T-cell (primary cell): ENCODE results near the gene GRID1. TPM values are rescaled to one million over a fixed set of nuclear protein-coding genes. Genes with fewer than 3 reads are reported as not detected.

ENCODE experiments used
- ATAC-seq, 4 experiments: fragments of 200-7000 bp in 3 of 4; fragments of 150-1000 bp in 1 of 4; cut with Tn5 transposase; replicated peaks in 1 of 4; 1 replicate in 3 of 4; 2 replicates in 1 of 4; pipeline ENCODE4 v1.10.0; 2021; ENCODE audit warnings: moderate library complexity in 3 of 4, mild to moderate bottlenecking in 2 of 4, moderate number of reproducible peaks in 1 of 4
- CTCF ChIA-PET, 2 donors: fragments of 300-600 bp; sonication (Branson Sonifier 250); formaldehyde crosslinking; loops; one replicate each; lab custom pipeline; 2022; ENCODE audit warnings: antibody characterized with exemption in 2 of 2; lab: Charles Lee
- POLR2A ChIA-PET, 2 donors: fragments of 300-600 bp; sonication (Branson Sonifier 250); formaldehyde crosslinking; loops; one replicate each; lab custom pipeline; 2022; ENCODE audit warnings: antibody characterized with exemption in 2 of 2; lab: Charles Lee
- DNase-seq, 35 experiments: peaks; one replicate each; pipeline versions ENCODE4 v3.0.0 to v3.0.0-alpha.2; 2013 to 2023
- H3K27ac ChIP-seq: one replicate; pipeline ENCODE4 v1.5.1; 2013; ENCODE audit warnings: low read length
- H3K27me3 ChIP-seq, 2 experiments: replicated peaks in 1 of 2; 1 replicate in 1 of 2; 2 replicates in 1 of 2; pipeline versions ENCODE4 v1.6.1 to v1.7.0; 2013; ENCODE audit warnings: low read length in 1 of 2, mixed read lengths in 1 of 2; ENCODE audit not compliant: control insufficient read depth in 2 of 2, insufficient read depth in 2 of 2; ENCODE audit errors: extremely low read depth in 1 of 2
- H3K36me3 ChIP-seq, 2 donors: 1 replicate in 1 of 2; 2 replicates in 1 of 2; pipeline versions ENCODE4 v1.6.1 to v1.7.0; 2013; ENCODE audit warnings: low read length in 1 of 2; ENCODE audit not compliant: control insufficient read depth in 2 of 2, insufficient read depth in 1 of 2; ENCODE audit errors: extremely low read depth in 1 of 2
- H3K4me1 ChIP-seq, 2 experiments: 1 replicate in 1 of 2; 2 replicates in 1 of 2; pipeline versions ENCODE4 v1.6.1 to v1.7.0; 2013; ENCODE audit warnings: low read length in 2 of 2, mixed read lengths in 1 of 2; ENCODE audit not compliant: insufficient read depth in 2 of 2, control insufficient read depth in 1 of 2; ENCODE audit errors: extremely low read depth in 1 of 2
- H3K4me3 ChIP-seq, 2 donors: 1 replicate in 1 of 2; 2 replicates in 1 of 2; pipeline versions ENCODE4 v1.5.1 to v1.7.0; 2013; ENCODE audit warnings: mild to moderate bottlenecking in 2 of 2, low read length in 1 of 2, moderate library complexity in 1 of 2; ENCODE audit not compliant: control insufficient read depth in 1 of 2; ENCODE audit errors: extremely low read depth in 1 of 2
- H3K9me3 ChIP-seq: 2 replicates; pipeline ENCODE4 v1.7.0; 2013
- H3K27ac Mint-ChIP-seq, 2 donors: one replicate each; pipeline ENCODE4 v1.8.0; 2020 to 2021; ENCODE audit warnings: mild to moderate bottlenecking in 2 of 2, mixed read lengths in 2 of 2
- H3K27me3 Mint-ChIP-seq, 2 donors: one replicate each; pipeline ENCODE4 v1.8.0; 2021 to 2022; ENCODE audit warnings: mixed read lengths in 2 of 2
- H3K36me3 Mint-ChIP-seq: one replicate; pipeline ENCODE4 v1.8.0; 2021; ENCODE audit warnings: mixed read lengths
- H3K4me1 Mint-ChIP-seq, 3 donors: one replicate each; pipeline ENCODE4 v1.8.0; 2020 to 2022; ENCODE audit warnings: mixed read lengths in 3 of 3, mild to moderate bottlenecking in 1 of 3
- H3K4me3 Mint-ChIP-seq, 3 donors: one replicate each; pipeline ENCODE4 v1.8.0; 2020 to 2022; ENCODE audit warnings: mild to moderate bottlenecking in 3 of 3, mixed read lengths in 3 of 3, moderate library complexity in 3 of 3
- H3K9me3 Mint-ChIP-seq, 3 donors: one replicate each; pipeline ENCODE4 v1.8.0; 2020 to 2022; ENCODE audit warnings: mixed read lengths in 3 of 3
- WGBS: methylation state at CpG from one replicate; pipeline ENCODE4 v1.1.5; 2013; ENCODE audit warnings: missing lambda C conversion rate; ENCODE audit not compliant: insufficient coverage; 5-methylcytosine and 5-hydroxymethylcytosine counted together
- total RNA-seq, 35 experiments: library from RNA in 6 of 35; stranded (reverse) in 6 of 35; fragments of 120-200 nt in 1 of 35; gene quantifications; one replicate each; pipeline versions ENCODE4 v1.2.1 to v1.2.4 and lab custom pipeline; 2013 to 2026

GRID1 gene
- total RNA-seq, 5 donors from 2014 or later (not counting 1 experiment from before 2014, with no cell fraction given) = 0.68 TPM; not detected in 4

GRCh38 chr10:85696893-85697292 is 669.7 kb downstream of the GRID1 start:
- H3K9me3 ChIP-seq = no peaks in the 10 kb centered on the region
- no peaks in the 10 kb centered on the region for H3K4me1 ChIP-seq
- CTCF ChIA-PET = no interaction called here
- no peaks in the 10 kb centered on the region for H3K4me1 Mint-ChIP-seq
- peaks cover 5 to 8% (median 6%) of the 10 kb centered on the region in 3 donors for H3K9me3 Mint-ChIP-seq
- H3K27ac ChIP-seq = no peak overlapping the region
- no peak overlapping the region for H3K4me3 Mint-ChIP-seq
- no peaks in the 10 kb centered on the region for H3K36me3 Mint-ChIP-seq
- no peak overlapping the region for H3K27ac Mint-ChIP-seq
- WGBS = no CpG with 5 or more reads among the region's 1 CpG
- peaks cover 0 to 3% of the 10 kb centered on the region in 2 experiments for H3K27me3 ChIP-seq
- ATAC-seq = no peak
- no peaks in the 10 kb centered on the region for H3K36me3 ChIP-seq
- POLR2A ChIA-PET = no interaction called here
- no peak for DNase-seq
- no peak overlapping the region for H3K4me3 ChIP-seq
- H3K27me3 Mint-ChIP-seq = peaks cover 23 to 35% of the 10 kb centered on the region in 2 donors

- Mint-ChIP-seq H3K27me3 (peaks cover 5 to 8% of the 10 kb centered on the region in 2 donors), H3K36me3 (no peaks in the 10 kb centered on the region), H3K4me1 (no peaks in the 10 kb centered on the region), H3K27ac (no peak overlapping the region), H3K9me3 (no peaks in the 10 kb centered on the region), H3K4me3 (no peak overlapping the region)
- DNase-seq (no peak), ATAC-seq (no peak)
- Histone ChIP-seq H3K9me3 (no peaks in the 10 kb centered on the region), H3K27me3 (peaks cover 0 to 2% of the 10 kb centered on the region in 2 experiments), H3K4me3 (no peak overlapping the region), H3K4me1 (no peaks in the 10 kb centered on the region), H3K36me3 (no peaks in the 10 kb centered on the region), H3K27ac (no peak overlapping the region)
- 100% methylated on average over 1 of the region's 1 CpG for WGBS
- ChIA-PET CTCF (interaction anchor here in 1 of 2 donors (0.7 kb wide), 1 partner anchor 59 kb away, joined by 3 read pairs; no protein-coding TSS in a partner anchor), POLR2A (no interaction called here)
Observed at GRCh38 chr10:85682621-85683020, 684.0 kb downstream of the GRID1 start.

GRCh38 chr10:85679710-85680109 is 686.9 kb downstream of the GRID1 start:
- ATAC-seq (no peak), DNase-seq (no peak)
- Histone ChIP-seq H3K27me3 (peaks cover 0 to 2% of the 10 kb centered on the region in 2 experiments), H3K4me3 (no peak overlapping the region), H3K4me1 (no peaks in the 10 kb centered on the region), H3K9me3 (no peaks in the 10 kb centered on the region), H3K36me3 (no peaks in the 10 kb centered on the region), H3K27ac (no peak overlapping the region)
- WGBS = 100% methylated on average over 1 of the region's 4 CpGs
- no peak overlapping the region for H3K4me3 Mint-ChIP-seq
- CTCF ChIA-PET = no interaction called here
- H3K27me3 Mint-ChIP-seq = peaks cover 6 to 14% of the 10 kb centered on the region in 2 donors
- no peaks in the 10 kb centered on the region for H3K9me3 Mint-ChIP-seq
- H3K27ac Mint-ChIP-seq = no peak overlapping the region
- no peaks in the 10 kb centered on the region for H3K36me3 Mint-ChIP-seq
- H3K4me1 Mint-ChIP-seq = no peaks in the 10 kb centered on the region
- POLR2A ChIA-PET = no interaction called here

DNA sequence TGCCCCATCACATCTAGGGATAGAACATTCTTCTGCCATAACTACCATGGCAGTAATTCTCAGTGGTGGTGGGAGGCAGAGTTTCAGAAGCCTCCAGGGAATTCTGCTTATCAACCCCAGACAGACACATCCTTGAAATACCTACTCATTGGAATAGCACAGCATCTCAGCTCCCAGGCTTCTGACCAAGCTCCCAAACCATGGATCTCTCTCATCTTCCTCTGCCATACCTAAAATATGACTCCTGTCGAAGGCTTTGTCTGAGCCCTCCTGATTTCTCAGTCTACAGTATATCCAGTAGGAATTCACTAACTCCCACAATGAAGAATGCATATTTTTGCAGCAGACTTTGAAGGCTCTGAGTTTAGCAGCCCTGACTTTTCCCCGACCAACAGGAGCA is 687.5 kb downstream of the GRID1 start:
- Mint-ChIP-seq H3K9me3 (no peaks in the 10 kb centered on the region), H3K4me1 (no peaks in the 10 kb centered on the region), H3K27me3 (peaks cover 6 to 14% of the 10 kb centered on the region in 2 donors), H3K4me3 (no peak overlapping the region), H3K27ac (no peak overlapping the region), H3K36me3 (no peaks in the 10 kb centered on the region)
- ATAC-seq = no peak
- Histone ChIP-seq H3K27me3 (peaks cover 0 to 2% of the 10 kb centered on the region in 2 experiments), H3K4me3 (no peak overlapping the region), H3K9me3 (no peaks in the 10 kb centered on the region), H3K27ac (no peak overlapping the region), H3K36me3 (no peaks in the 10 kb centered on the region), H3K4me1 (no peaks in the 10 kb centered on the region)
- CTCF ChIA-PET = no interaction called here
- POLR2A ChIA-PET = no interaction called here
- DNase-seq = no peak
- 100% methylated on average over 1 of the region's 2 CpGs for WGBS

DNA sequence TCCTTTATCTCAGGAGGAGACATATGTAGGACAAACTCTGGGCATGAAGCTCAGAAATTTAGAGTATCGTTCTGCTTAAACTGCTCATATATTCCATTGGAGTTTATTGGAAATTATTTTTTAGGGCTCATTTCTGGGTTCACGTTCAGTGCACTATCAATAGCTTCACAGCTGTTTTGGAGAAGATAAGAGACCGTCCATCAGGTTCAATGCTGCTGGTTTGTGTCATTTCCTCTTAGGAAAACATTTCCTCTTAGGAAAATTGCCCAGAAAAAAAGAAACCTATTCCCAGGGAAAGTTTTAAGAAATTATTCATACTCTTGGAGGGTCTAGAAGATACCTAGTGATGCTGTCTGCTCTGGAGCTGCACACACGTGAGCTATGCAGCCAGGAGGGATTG is 691.7 kb downstream of the GRID1 start:
- H3K36me3 ChIP-seq = no peaks in the 10 kb centered on the region
- H3K27ac Mint-ChIP-seq = no peak overlapping the region

DNA sequence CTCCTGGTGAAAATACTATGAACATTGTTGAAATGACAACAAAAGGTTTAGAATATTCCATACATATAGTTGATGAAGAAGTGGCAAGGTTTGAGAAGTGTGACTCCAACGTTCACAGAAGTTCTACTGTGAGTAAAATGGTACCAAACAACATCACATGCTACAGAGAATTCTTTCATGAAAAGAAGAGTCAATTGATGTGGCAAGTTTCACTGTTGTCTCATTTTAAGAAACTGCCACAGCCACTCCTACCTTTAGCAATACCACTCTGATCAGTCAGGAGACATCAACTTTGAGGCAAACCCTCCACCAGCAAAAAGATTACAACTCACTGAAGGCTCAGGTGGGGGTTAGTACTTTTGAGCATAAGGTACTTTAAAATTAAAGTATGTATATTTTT is 693.3 kb downstream of the GRID1 start:
- POLR2A ChIA-PET = no interaction called here
- no peaks in the 10 kb centered on the region for H3K36me3 Mint-ChIP-seq

More for the DNA sequence above, 691.7 kb downstream of the GRID1 start:
- no peaks in the 10 kb centered on the region for H3K36me3 Mint-ChIP-seq
- DNase-seq = no peak
- H3K9me3 ChIP-seq = no peaks in the 10 kb centered on the region
- POLR2A ChIA-PET = no interaction called here
- H3K4me1 ChIP-seq = no peaks in the 10 kb centered on the region
- no peak for ATAC-seq
- no peak overlapping the region for H3K4me3 ChIP-seq
- H3K27me3 Mint-ChIP-seq = peaks cover 2 to 11% of the 10 kb centered on the region in 2 donors
- H3K27me3 ChIP-seq = no peaks in the 10 kb centered on the region
- no peak overlapping the region for H3K27ac ChIP-seq
- H3K4me3 Mint-ChIP-seq = no peak overlapping the region
- H3K9me3 Mint-ChIP-seq = peaks cover 5 to 8% (median 7%) of the 10 kb centered on the region in 3 donors
- CTCF ChIA-PET = no interaction called here
- WGBS = 100% methylated on average over 1 of the region's 4 CpGs
- no peaks in the 10 kb centered on the region for H3K4me1 Mint-ChIP-seq

GRCh38 chr10:85671530-85671929 is 695.1 kb downstream of the GRID1 start:
- H3K4me1 ChIP-seq = no peaks in the 10 kb centered on the region
- H3K27me3 ChIP-seq = no peaks in the 10 kb centered on the region
- no peaks in the 10 kb centered on the region for H3K4me1 Mint-ChIP-seq
- ChIA-PET CTCF (no interaction called here), POLR2A (no interaction called here)
- H3K4me3 Mint-ChIP-seq = no peak overlapping the region
- no CpG with 5 or more reads among the region's 1 CpG for WGBS
- H3K36me3 Mint-ChIP-seq = no peaks in the 10 kb centered on the region
- H3K27ac ChIP-seq = no peak overlapping the region
- ATAC-seq (no peak), DNase-seq (no peak)
- H3K9me3 Mint-ChIP-seq = peaks cover 5 to 8% (median 7%) of the 10 kb centered on the region in 3 donors
- peaks cover 0 to 3% of the 10 kb centered on the region in 2 donors for H3K27me3 Mint-ChIP-seq
- H3K36me3 ChIP-seq = no peaks in the 10 kb centered on the region
- no peak overlapping the region for H3K27ac Mint-ChIP-seq
- no peak overlapping the region for H3K4me3 ChIP-seq
- no peaks in the 10 kb centered on the region for H3K9me3 ChIP-seq

More for the DNA sequence above, 693.3 kb downstream of the GRID1 start:
- Histone ChIP-seq H3K27ac (no peak overlapping the region), H3K9me3 (no peaks in the 10 kb centered on the region), H3K4me3 (no peak overlapping the region), H3K36me3 (no peaks in the 10 kb centered on the region), H3K27me3 (no peaks in the 10 kb centered on the region), H3K4me1 (no peaks in the 10 kb centered on the region)
- no peaks in the 10 kb centered on the region for H3K4me1 Mint-ChIP-seq
- DNase-seq (no peak), ATAC-seq (no peak)
- H3K4me3 Mint-ChIP-seq = no peak overlapping the region
- H3K27ac Mint-ChIP-seq = no peak overlapping the region
- CTCF ChIA-PET = no interaction called here
- H3K27me3 Mint-ChIP-seq = peaks cover 2 to 8% of the 10 kb centered on the region in 2 donors
- peaks cover 5 to 8% (median 7%) of the 10 kb centered on the region in 3 donors for H3K9me3 Mint-ChIP-seq
- no CpG with 5 or more reads among the region's 1 CpG for WGBS
